K562 (cell line): ENCODE measurements around the gene SLC29A2. TPM values are rescaled to one million over a fixed set of nuclear protein-coding genes. Genes with fewer than 3 reads are reported as not detected.
A peak's percentile ranks its signal among the peaks of the same experiment; 100 is the strongest.

Source experiments
- ATF1 ChIP-seq, 2 experiments: fragments of 450-650 bp in 1 of 2; IDR thresholded peaks; 2 replicates each; pipeline ENCODE4 v1.6.1; 2016; ENCODE audit warnings: missing compliant biosample characterization in 1 of 2, missing genetic modification characterization in 1 of 2
- CXXC5 ChIP-seq: fragments of 250-450 bp; sonication (Bioruptor Pico); IDR thresholded peaks from 2 replicates; pipeline ENCODE4 v1.8.0; 2022; ENCODE audit warnings: inconsistent platforms, mild to moderate bottlenecking, moderate library complexity
- EHMT2 ChIP-seq: fragments of 450-650 bp; IDR thresholded peaks from 2 replicates; pipeline ENCODE4 v1.6.1; 2018; ENCODE audit warnings: antibody characterized with exemption
- FOSL1 ChIP-seq: fragments of 200-800 bp; sonication (Bioruptor generic); conservative IDR thresholded peaks from 2 replicates; pipeline ENCODE4 v1.6.1; 2016; ENCODE audit warnings: missing genetic modification characterization, missing compliant biosample characterization
- FOXA3 ChIP-seq, 2 experiments: fragments of 450-650 bp in 1 of 2; sonication (generic) in 1 of 2; formaldehyde crosslinking; IDR thresholded peaks in 1 of 2; conservative IDR thresholded peaks in 1 of 2; 2 replicates each; pipeline versions ENCODE4 v1.4.0 to v1.8.0; 2020 to 2022; ENCODE audit warnings: mild to moderate bottlenecking in 2 of 2, missing genetic modification reagents in 1 of 2
- JUNB ChIP-seq: fragments of 450-650 bp; formaldehyde crosslinking; conservative IDR thresholded peaks from 2 replicates; pipeline ENCODE4 v1.4.0; 2020; ENCODE audit warnings: mild to moderate bottlenecking
- MEF2A ChIP-seq: IDR thresholded peaks from 2 replicates; pipeline ENCODE4 v1.6.1; 2011; ENCODE audit warnings: low read depth, mild to moderate bottlenecking, low read length, moderate library complexity; ENCODE audit not compliant: control insufficient read depth
- NR3C1 ChIP-seq: sonication (generic); formaldehyde crosslinking; IDR thresholded peaks from 2 replicates; pipeline ENCODE4 v1.8.1; 2022; ENCODE audit warnings: missing genetic modification reagents
- SMAD4 ChIP-seq: fragments of 250-450 bp; sonication (Bioruptor Pico); conservative IDR thresholded peaks from 2 replicates; pipeline ENCODE4 v1.8.0; 2021; ENCODE audit warnings: inconsistent platforms, mild to moderate bottlenecking, moderate library complexity
- TOE1 ChIP-seq, 2 experiments: fragments of 450-650 bp in 1 of 2; sonication (generic) in 1 of 2; formaldehyde crosslinking in 1 of 2; IDR thresholded peaks; 2 replicates each; pipeline versions ENCODE4 v1.7.1 to v1.8.0; 2016 to 2022; ENCODE audit warnings: borderline replicate concordance in 2 of 2, mild to moderate bottlenecking in 2 of 2, antibody characterized with exemption in 1 of 2, inconsistent platforms in 1 of 2, low read depth in 1 of 2, missing genetic modification reagents in 1 of 2, moderate library complexity in 1 of 2
- ZBTB1 ChIP-seq: sonication (generic); formaldehyde crosslinking; IDR thresholded peaks from 2 replicates; pipeline ENCODE4 v1.8.1; 2023; ENCODE audit warnings: missing genetic modification reagents, low read depth, mild to moderate bottlenecking, borderline replicate concordance
- ZNF239 ChIP-seq: fragments of 250-450 bp; sonication (Bioruptor Pico); IDR thresholded peaks from 2 replicates; pipeline ENCODE4 v1.4.0; 2020; ENCODE audit warnings: mild to moderate bottlenecking
- ZNF584 ChIP-seq: fragments of 200-800 bp; sonication (Bioruptor generic); IDR thresholded peaks from 2 replicates; pipeline ENCODE4 v1.6.1; 2016; ENCODE audit warnings: low read depth, mild to moderate bottlenecking, missing genetic modification characterization, missing compliant biosample characterization
- ZNF589 ChIP-seq: fragments of 200-800 bp; sonication (Bioruptor generic); IDR thresholded peaks from 2 replicates; pipeline ENCODE4 v1.6.1; 2016; ENCODE audit warnings: low read depth, missing genetic modification characterization, missing compliant biosample characterization
- polyA plus RNA-seq, 8 experiments: library from polyadenylated mRNA; depleted of rRNA in 4 of 8; stranded (reverse) in 5 of 8; unstranded in 3 of 8; fragments of >200 nt; fragmentation: Nextera tagmentation in 2 of 8; fragmentation: Illumina TruSeq in 1 of 8; extraction: Ambion mirVana in 2 of 8; extraction: Trizol in 1 of 8; gene quantifications; 2 replicates each; pipeline versions ENCODE4 v1.2.1 to v1.2.3, GENCODE V29; 2011 to 2014; ENCODE audit warnings: inconsistent platforms in 1 of 8, missing spikeins in 1 of 8
- total RNA-seq, 7 experiments: library from RNA; depleted of rRNA in 6 of 7; stranded (reverse); fragments of >200 nt in 6 of 7; fragmentation: Illumina TruSeq in 2 of 7; extraction: Trizol in 2 of 7; gene quantifications; 2 replicates each; pipeline versions ENCODE4 v1.2.1 to v1.2.3, GENCODE V29; 2011 to 2021; ENCODE audit warnings: low replicate concordance in 1 of 7
- TF ChIP-seq, protein P1 (sequence below): sonication (generic); formaldehyde crosslinking; IDR thresholded peaks from 2 replicates; pipeline ENCODE4 v1.5.0; 2020; ENCODE audit warnings: missing genetic modification reagents
- TF ChIP-seq, protein P2 (sequence below): fragments of 250-450 bp; sonication (Bioruptor Pico); IDR thresholded peaks from 2 replicates; pipeline ENCODE4 v1.4.0; 2020; ENCODE audit warnings: borderline replicate concordance
- TF ChIP-seq, protein P3 (sequence below): sonication (generic); formaldehyde crosslinking; IDR thresholded peaks from 2 replicates; pipeline ENCODE4 v1.8.0; 2023; ENCODE audit warnings: missing genetic modification reagents, mild to moderate bottlenecking, borderline replicate concordance

The SLC29A2 gene
- total and polyA plus RNA-seq, 9 of the 15 experiments (the other 6 are each of a cell fraction or from before 2014, with no cell fraction given) = 2.4 to 48.6 (median 14.2) TPM

DNA sequence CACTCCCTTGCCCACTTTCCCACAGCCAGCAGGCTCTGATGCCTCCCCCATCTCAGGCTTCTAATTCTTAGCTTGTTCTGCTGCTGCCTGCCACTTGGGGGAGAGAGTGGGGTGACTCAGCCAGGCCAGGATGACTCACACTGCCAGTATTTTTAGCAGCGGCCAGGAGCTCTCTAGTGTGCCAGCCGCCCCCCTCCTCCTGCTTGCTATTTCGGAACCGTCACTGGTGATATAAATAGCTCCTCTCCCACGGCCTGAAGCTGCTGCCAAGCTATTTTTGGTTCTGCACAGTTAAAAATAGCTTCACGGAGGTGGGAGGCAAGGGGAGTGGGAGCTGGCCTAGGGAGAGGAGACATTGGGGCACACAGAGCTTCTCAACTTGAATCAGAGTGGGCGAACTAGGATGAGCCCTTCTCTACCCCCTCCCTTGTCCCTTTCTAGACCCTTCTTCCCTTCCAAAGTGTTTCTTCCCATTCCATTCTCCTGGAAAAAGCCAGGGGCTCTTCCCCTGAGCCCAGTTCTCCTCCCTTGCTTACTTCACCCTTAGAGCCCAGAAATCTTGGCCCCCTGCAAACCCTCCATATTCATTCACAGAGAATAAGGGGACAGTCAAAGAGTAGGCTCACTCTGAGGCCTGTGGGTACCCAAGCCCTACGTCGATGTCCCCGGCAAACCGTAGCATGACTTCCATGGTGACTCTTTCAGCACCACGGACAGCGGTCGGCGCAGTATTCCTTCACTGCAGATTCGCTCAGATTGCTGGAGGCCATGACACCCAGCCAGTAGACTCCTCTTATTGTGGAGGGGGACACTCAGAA, 46.8 kb upstream of the SLC29A2 start (continued):
- TF ChIP-seq, protein P1, sequence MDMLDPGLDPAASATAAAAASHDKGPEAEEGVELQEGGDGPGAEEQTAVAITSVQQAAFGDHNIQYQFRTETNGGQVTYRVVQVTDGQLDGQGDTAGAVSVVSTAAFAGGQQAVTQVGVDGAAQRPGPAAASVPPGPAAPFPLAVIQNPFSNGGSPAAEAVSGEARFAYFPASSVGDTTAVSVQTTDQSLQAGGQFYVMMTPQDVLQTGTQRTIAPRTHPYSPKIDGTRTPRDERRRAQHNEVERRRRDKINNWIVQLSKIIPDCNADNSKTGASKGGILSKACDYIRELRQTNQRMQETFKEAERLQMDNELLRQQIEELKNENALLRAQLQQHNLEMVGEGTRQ (CRISPR knock-in tag) = peak; percentile 26; the same call in 1 of the 2 replicates
- TF ChIP-seq, protein P2, sequence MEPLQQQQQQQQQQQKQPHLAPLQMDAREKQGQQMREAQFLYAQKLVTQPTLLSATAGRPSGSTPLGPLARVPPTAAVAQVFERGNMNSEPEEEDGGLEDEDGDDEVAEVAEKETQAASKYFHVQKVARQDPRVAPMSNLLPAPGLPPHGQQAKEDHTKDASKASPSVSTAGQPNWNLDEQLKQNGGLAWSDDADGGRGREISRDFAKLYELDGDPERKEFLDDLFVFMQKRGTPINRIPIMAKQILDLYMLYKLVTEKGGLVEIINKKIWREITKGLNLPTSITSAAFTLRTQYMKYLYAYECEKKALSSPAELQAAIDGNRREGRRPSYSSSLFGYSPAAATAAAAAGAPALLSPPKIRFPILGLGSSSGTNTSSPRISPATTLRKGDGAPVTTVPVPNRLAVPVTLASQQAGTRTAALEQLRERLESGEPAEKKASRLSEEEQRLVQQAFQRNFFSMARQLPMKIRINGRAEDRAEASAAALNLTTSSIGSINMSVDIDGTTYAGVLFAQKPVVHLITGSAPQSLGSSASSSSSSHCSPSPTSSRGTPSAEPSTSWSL (CRISPR knock-in tag) = no peak
- peak; percentile 99 for TF ChIP-seq MEF2A
- TF ChIP-seq ATF1 (CRISPR knock-in tag; IDR thresholded peaks at IDR 0.05) = no peak
- TF ChIP-seq ATF1 (tag; IDR thresholded peaks at IDR 0.05) = peak; percentile 34; the same call in 1 of the 2 replicates
- TF ChIP-seq ZBTB1 = peak; percentile 44; the same call in 1 of the 2 replicates
- peak; percentile 99 for TF ChIP-seq EHMT2
- TF ChIP-seq FOXA3 (CRISPR knock-in tag; conservative IDR thresholded peaks at IDR 0.05 in 1 of 2, IDR thresholded peaks at IDR 0.05 in 1 of 2) = peak in 1 of 2 experiments; percentile 62; a peak in 1 of 4 replicates
- TF ChIP-seq, protein P3, sequence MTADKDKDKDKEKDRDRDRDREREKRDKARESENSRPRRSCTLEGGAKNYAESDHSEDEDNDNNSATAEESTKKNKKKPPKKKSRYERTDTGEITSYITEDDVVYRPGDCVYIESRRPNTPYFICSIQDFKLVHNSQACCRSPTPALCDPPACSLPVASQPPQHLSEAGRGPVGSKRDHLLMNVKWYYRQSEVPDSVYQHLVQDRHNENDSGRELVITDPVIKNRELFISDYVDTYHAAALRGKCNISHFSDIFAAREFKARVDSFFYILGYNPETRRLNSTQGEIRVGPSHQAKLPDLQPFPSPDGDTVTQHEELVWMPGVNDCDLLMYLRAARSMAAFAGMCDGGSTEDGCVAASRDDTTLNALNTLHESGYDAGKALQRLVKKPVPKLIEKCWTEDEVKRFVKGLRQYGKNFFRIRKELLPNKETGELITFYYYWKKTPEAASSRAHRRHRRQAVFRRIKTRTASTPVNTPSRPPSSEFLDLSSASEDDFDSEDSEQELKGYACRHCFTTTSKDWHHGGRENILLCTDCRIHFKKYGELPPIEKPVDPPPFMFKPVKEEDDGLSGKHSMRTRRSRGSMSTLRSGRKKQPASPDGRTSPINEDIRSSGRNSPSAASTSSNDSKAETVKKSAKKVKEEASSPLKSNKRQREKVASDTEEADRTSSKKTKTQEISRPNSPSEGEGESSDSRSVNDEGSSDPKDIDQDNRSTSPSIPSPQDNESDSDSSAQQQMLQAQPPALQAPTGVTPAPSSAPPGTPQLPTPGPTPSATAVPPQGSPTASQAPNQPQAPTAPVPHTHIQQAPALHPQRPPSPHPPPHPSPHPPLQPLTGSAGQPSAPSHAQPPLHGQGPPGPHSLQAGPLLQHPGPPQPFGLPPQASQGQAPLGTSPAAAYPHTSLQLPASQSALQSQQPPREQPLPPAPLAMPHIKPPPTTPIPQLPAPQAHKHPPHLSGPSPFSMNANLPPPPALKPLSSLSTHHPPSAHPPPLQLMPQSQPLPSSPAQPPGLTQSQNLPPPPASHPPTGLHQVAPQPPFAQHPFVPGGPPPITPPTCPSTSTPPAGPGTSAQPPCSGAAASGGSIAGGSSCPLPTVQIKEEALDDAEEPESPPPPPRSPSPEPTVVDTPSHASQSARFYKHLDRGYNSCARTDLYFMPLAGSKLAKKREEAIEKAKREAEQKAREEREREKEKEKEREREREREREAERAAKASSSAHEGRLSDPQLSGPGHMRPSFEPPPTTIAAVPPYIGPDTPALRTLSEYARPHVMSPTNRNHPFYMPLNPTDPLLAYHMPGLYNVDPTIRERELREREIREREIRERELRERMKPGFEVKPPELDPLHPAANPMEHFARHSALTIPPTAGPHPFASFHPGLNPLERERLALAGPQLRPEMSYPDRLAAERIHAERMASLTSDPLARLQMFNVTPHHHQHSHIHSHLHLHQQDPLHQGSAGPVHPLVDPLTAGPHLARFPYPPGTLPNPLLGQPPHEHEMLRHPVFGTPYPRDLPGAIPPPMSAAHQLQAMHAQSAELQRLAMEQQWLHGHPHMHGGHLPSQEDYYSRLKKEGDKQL (CRISPR knock-in tag) = peak; percentile 44; the same call in 1 of the 2 replicates
- TF ChIP-seq CXXC5 (CRISPR knock-in tag) = 0 out of 2 replicates have a peak, but pooled peaks have one; percentile 40
- TF ChIP-seq ZNF239 (CRISPR knock-in tag) = no peak
- TF ChIP-seq NR3C1 (CRISPR knock-in tag) = peak; percentile 89
- peak; percentile 75; the same call in 1 of the 2 replicates for TF ChIP-seq JUNB (CRISPR knock-in tag)
- peak; percentile 49; the same call in 1 of the 2 replicates for TF ChIP-seq ZNF589 (CRISPR knock-in tag)
- no peak for TF ChIP-seq TOE1 (IDR thresholded peaks at IDR 0.05; ENCODE audit: borderline replicate concordance)
- TF ChIP-seq TOE1 (CRISPR knock-in tag; IDR thresholded peaks at IDR 0.05; ENCODE audit: borderline replicate concordance, low read depth) = no peak
- peak; percentile 98 for TF ChIP-seq FOSL1 (tag)
- TF ChIP-seq SMAD4 = peak; percentile 71; the same call in 1 of the 2 replicates
- peak; percentile 76; the same call in 1 of the 2 replicates for TF ChIP-seq ZNF584
